Esophagus squamous epithelium (tissue), 5 donors: ENCODE measurements around the gene BCLAF3. TPM values are rescaled to one million over a fixed set of nuclear protein-coding genes. Genes with fewer than 3 reads are reported as not detected.

Experiments used
- DNase-seq: peaks from one replicate; lab custom pipeline; 2025; lab: John Stamatoyannopoulos, UW
- H3K27ac ChIP-seq, 4 donors: fragments of 200-600 bp; sonication (generic); one replicate each; pipeline ENCODE4 v1.5.1; 2016 to 2019; ENCODE audit warnings: mild to moderate bottlenecking in 1 of 4
- H3K27me3 ChIP-seq, 4 donors: fragments of 200-600 bp; sonication (generic); 1 replicate in 3 of 4; 2 replicates in 1 of 4; pipeline versions ENCODE4 v1.5.1 to v1.6.0; 2017 to 2021; ENCODE audit warnings: antibody characterized with exemption in 1 of 4
- H3K36me3 ChIP-seq, 3 donors: fragments of 200-600 bp; sonication (generic); one replicate each; pipeline ENCODE4 v1.5.1; 2016 to 2019
- H3K4me1 ChIP-seq, 3 donors: fragments of 200-600 bp; sonication (generic); one replicate each; pipeline ENCODE4 v1.5.1; 2017 to 2019
- H3K4me3 ChIP-seq, 4 donors: fragments of 200-600 bp; sonication (generic); 1 replicate in 3 of 4; 2 replicates in 1 of 4; pipeline ENCODE4 v1.5.1; 2016 to 2019; ENCODE audit warnings: mild to moderate bottlenecking in 2 of 4, moderate library complexity in 1 of 4
- H3K9me3 ChIP-seq, 3 donors: fragments of 200-600 bp; sonication (generic); one replicate each; pipeline ENCODE4 v1.5.1; 2016 to 2019
- POLR2A ChIP-seq, 4 donors: fragments of 450-650 bp; IDR thresholded peaks; one replicate each; pipeline ENCODE4 v1.6.1; 2017; ENCODE audit warnings: antibody characterized with exemption in 4 of 4, mild to moderate bottlenecking in 4 of 4, moderate library complexity in 3 of 4
- WGBS, 2 donors: methylation state at CpG; one replicate each; pipeline ENCODE4 v1.1.5; 2018; 5-methylcytosine and 5-hydroxymethylcytosine counted together
- intact Hi-C: fragments of 100-400 bp; cut with DNase I; formaldehyde crosslinking; loops from one replicate; pipeline ENCODE4 v1.15.0; 2022
- small RNA-seq, 4 donors: library from RNA; depleted of rRNA; stranded (forward); fragments of <200 nt; gene quantifications; one replicate each; pipeline ENCODE3, GENCODE V24; 2016
- total RNA-seq, 4 donors: library from RNA; depleted of rRNA; stranded (reverse); fragments of >200 nt; gene quantifications; one replicate each; pipeline ENCODE4 v1.1.0, GENCODE V29; 2016
- TF ChIP-seq, protein P1 (sequence below), 6 experiments: fragments of 450-650 bp in 4 of 6; fragments of 200-600 bp in 2 of 6; sonication (generic) in 2 of 6; IDR thresholded peaks; one replicate each; pipeline ENCODE4 v1.5.1; 2016 to 2019; ENCODE audit warnings: antibody characterized with exemption in 6 of 6, mild to moderate bottlenecking in 4 of 6, moderate library complexity in 4 of 6
- donor health status: DM: yes; HTN: yes; CAD: no.

The BCLAF3 gene
- total RNA-seq, 4 donors from 2014 or later, result 3.5 to 7.1 (median 5.5) TPM

GRCh38 chrX:19954335-19955096 lies 36.3 kb downstream of the BCLAF3 start:
- Histone ChIP-seq H3K36me3 (peaks cover 0 to 17% (median 0%) of the 10 kb centered on the region in 3 donors), H3K27me3 (no peaks in the 10 kb centered on the region), H3K4me3 (no peak overlapping the region), H3K9me3 (no peaks in the 10 kb centered on the region), H3K4me1 (peaks cover 0 to 4% (median 0%) of the 10 kb centered on the region in 3 donors), H3K27ac (no peak overlapping the region)
- TF ChIP-seq POLR2A (IDR thresholded peaks at IDR 0.05), result no peak
- TF ChIP-seq, protein P1, sequence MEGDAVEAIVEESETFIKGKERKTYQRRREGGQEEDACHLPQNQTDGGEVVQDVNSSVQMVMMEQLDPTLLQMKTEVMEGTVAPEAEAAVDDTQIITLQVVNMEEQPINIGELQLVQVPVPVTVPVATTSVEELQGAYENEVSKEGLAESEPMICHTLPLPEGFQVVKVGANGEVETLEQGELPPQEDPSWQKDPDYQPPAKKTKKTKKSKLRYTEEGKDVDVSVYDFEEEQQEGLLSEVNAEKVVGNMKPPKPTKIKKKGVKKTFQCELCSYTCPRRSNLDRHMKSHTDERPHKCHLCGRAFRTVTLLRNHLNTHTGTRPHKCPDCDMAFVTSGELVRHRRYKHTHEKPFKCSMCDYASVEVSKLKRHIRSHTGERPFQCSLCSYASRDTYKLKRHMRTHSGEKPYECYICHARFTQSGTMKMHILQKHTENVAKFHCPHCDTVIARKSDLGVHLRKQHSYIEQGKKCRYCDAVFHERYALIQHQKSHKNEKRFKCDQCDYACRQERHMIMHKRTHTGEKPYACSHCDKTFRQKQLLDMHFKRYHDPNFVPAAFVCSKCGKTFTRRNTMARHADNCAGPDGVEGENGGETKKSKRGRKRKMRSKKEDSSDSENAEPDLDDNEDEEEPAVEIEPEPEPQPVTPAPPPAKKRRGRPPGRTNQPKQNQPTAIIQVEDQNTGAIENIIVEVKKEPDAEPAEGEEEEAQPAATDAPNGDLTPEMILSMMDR (IDR thresholded peaks at IDR 0.05), result no peak
- 72 to 83% methylated on average over 2 of the region's 2 CpGs for WGBS, 2 donors
- no peak for DNase-seq
- intact Hi-C loops, result no loop called here

DNA sequence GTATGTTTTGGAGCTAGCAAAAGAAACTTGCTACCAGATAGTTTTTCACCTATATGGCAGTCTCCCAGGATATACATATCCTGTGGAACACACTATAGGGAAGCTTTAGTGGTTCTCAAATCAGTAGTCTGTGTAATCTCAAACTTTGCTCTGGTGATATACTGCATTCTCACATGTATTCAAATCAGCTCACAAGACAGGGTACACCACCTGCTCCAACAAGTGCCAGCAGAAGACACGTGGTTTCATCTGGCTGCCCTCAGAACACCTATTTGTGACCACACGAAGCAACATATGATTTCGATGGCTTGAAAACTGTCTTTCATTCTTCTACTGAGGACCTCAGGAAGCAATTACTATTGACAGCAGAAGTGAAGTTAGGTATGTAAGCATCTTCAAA lies 37.7 kb downstream of the BCLAF3 start:
- 74 to 93% methylated on average over 3 of the region's 3 CpGs for WGBS, 2 donors
- no peaks in the 10 kb centered on the region for H3K9me3 ChIP-seq
- peaks cover 0 to 4% (median 0%) of the 10 kb centered on the region in 3 donors for H3K4me1 ChIP-seq
- intact Hi-C loops, result no loop called here
- no peak for DNase-seq
- H3K27me3 ChIP-seq, result no peaks in the 10 kb centered on the region
- peaks cover 0 to 20% (median 0%) of the 10 kb centered on the region in 3 donors for H3K36me3 ChIP-seq
- H3K4me3 ChIP-seq, result no peak overlapping the region
- TF ChIP-seq POLR2A (IDR thresholded peaks at IDR 0.05), result no peak
- TF ChIP-seq, protein P1 (IDR thresholded peaks at IDR 0.05), result no peak
- no peak overlapping the region for H3K27ac ChIP-seq

DNA sequence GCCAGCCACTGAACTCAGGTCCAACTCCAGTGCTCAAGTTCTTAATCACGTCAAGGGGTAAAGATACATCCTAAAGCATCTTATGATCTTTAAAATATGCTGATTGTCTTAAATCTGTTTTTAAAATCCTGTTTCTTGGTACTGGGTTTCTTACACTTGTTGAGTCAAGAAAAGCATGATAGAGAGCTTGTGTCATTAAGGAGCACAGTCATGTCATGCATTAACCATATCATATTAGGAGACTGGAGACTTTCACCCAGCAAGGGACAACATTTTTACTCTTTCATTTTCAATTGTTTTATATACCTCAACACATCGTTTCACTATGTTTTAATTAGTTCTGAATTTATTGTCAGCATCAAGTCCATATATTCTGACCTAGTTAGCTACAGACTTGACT lies 41.5 kb downstream of the BCLAF3 start:
- 68 to 71% methylated on average over 2 of the region's 2 CpGs for WGBS, 2 donors
- Histone ChIP-seq H3K9me3 (no peaks in the 10 kb centered on the region), H3K27me3 (no peaks in the 10 kb centered on the region), H3K27ac (no peak overlapping the region), H3K36me3 (peaks cover 0 to 37% (median 0%) of the 10 kb centered on the region in 3 donors), H3K4me3 (no peak overlapping the region), H3K4me1 (no peaks in the 10 kb centered on the region)
- DNase-seq, result no peak
- TF ChIP-seq, protein P1 (IDR thresholded peaks at IDR 0.05), result no peak
- TF ChIP-seq POLR2A (IDR thresholded peaks at IDR 0.05), result no peak
- intact Hi-C loops, result no loop called here

DNA sequence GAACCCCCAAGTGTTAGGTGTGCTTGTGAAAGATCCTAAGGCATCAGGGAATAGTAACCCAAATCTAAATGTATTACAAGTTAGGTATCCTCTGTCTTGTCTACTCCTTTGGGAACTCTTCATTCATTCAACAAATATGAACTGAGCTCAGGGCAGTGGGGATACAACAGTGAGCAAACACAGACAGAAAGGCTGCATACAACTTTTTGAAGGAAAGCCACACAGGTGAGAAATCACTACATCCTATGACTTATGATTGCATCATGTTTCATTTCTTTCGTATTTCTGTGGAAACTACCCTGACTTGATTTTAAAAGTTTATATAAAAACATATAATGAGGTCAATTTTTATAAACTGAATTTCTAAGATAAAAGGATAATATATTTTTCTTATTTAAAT lies 43.2 kb downstream of the BCLAF3 start:
- TF ChIP-seq, protein P1 (IDR thresholded peaks at IDR 0.05), result no peak
- no peak for TF ChIP-seq POLR2A (IDR thresholded peaks at IDR 0.05)
- no peaks in the 10 kb centered on the region for H3K27me3 ChIP-seq
- no peak overlapping the region for H3K27ac ChIP-seq
- H3K36me3 ChIP-seq, result peaks cover 0 to 24% (median 0%) of the 10 kb centered on the region in 3 donors
- no peak overlapping the region for H3K4me3 ChIP-seq
- WGBS, 2 donors, result 68 to 85% methylated on average over 1 of the region's 1 CpG
- no peaks in the 10 kb centered on the region for H3K4me1 ChIP-seq
- no peak for DNase-seq
- H3K9me3 ChIP-seq, result no peaks in the 10 kb centered on the region
- intact Hi-C loops, result no loop called here

Small RNA genes within 50 kb of the gene (small RNA-seq; reads per million reads assigned to genes)
- gene MIR23C (0.18 to 1.0 (median 0.31) reads per million in 4 donors), gene RF00019 (0 reads per million in 4 donors)

Other genes with a start within 250 kb of the BCLAF3 start
- gene SH3KBP1, start 103.5 kb downstream of the BCLAF3 start, total RNA-seq, result 1 to 10 TPM; 2.3 to 9.5 (median 7.5) TPM
- under 1 TPM in 3 of 4 donors, not detected in 1; 0.09 to 0.75 (median 0.38) TPM for gene MAP7D2, start 125.8 kb upstream of the BCLAF3 start, total RNA-seq
- gene EIF1AX, start 150.8 kb upstream of the BCLAF3 start, total RNA-seq, result 10 to 100 TPM; 34.5 to 50.2 (median 44.6) TPM